ENCODE measurements around the gene TAF8. TPM values are rescaled to one million over a fixed set of nuclear protein-coding genes. Genes with fewer than 3 reads are reported as not detected.
A peak's percentile ranks its signal among the peaks of the same experiment; 100 is the strongest.

TAF8 gene
- total RNA-seq, 2 donors from 2014 or later, result 21.9 to 35.8 TPM

GRCh38 chr6:42026540-42026939 lies 23.8 kb upstream of the TAF8 start:
- H3K36me3 ChIP-seq, result no peaks in the 10 kb centered on the region
- H3K27me3 ChIP-seq, result no peaks in the 10 kb centered on the region
- DNase-seq (ENCODE audit: low spot score), result no peak
- H3K27ac ChIP-seq, result no peak overlapping the region
- H3K9me3 ChIP-seq, result no peaks in the 10 kb centered on the region
- no peak overlapping the region for H3K4me3 ChIP-seq
- H3K4me1 ChIP-seq, result peaks cover 0 to 53% of the 10 kb centered on the region in 2 donors
- TF ChIP-seq CTCF (IDR thresholded peaks at IDR 0.05), result no peak

GRCh38 chr6:42028234-42029061 lies 21.9 kb upstream of the TAF8 start:
- no peak for DNase-seq (ENCODE audit: low spot score)
- peak overlapping the region; percentile 29 to 48 for H3K27ac ChIP-seq
- H3K4me3 ChIP-seq, result no peak overlapping the region
- H3K27me3 ChIP-seq, result no peaks in the 10 kb centered on the region
- no peaks in the 10 kb centered on the region for H3K9me3 ChIP-seq
- TF ChIP-seq CTCF (IDR thresholded peaks at IDR 0.05), result no peak
- no peaks in the 10 kb centered on the region for H3K36me3 ChIP-seq
- H3K4me1 ChIP-seq, result peaks cover 0 to 45% of the 10 kb centered on the region in 2 donors

- no peak for TF ChIP-seq CTCF (IDR thresholded peaks at IDR 0.05)
- H3K9me3 ChIP-seq, result no peaks in the 10 kb centered on the region
- peaks cover 0 to 45% of the 10 kb centered on the region in 2 donors for H3K4me1 ChIP-seq
- H3K4me3 ChIP-seq, result no peak overlapping the region
- H3K27me3 ChIP-seq, result no peaks in the 10 kb centered on the region
- DNase-seq (ENCODE audit: low spot score), result no peak
- H3K27ac ChIP-seq, result no peak overlapping the region
- H3K36me3 ChIP-seq, result no peaks in the 10 kb centered on the region
These were observed 21.1 kb upstream of the TAF8 start for GRCh38 chr6:42029062-42029685.

GRCh38 chr6:42029881-42030280 lies 20.4 kb upstream of the TAF8 start:
- no peak for TF ChIP-seq CTCF (IDR thresholded peaks at IDR 0.05)
- no peak for DNase-seq (ENCODE audit: low spot score)
- no peak overlapping the region for H3K4me3 ChIP-seq
- no peaks in the 10 kb centered on the region for H3K27me3 ChIP-seq
- no peaks in the 10 kb centered on the region for H3K9me3 ChIP-seq
- no peak overlapping the region for H3K27ac ChIP-seq
- no peaks in the 10 kb centered on the region for H3K36me3 ChIP-seq
- H3K4me1 ChIP-seq, result peaks cover 0 to 45% of the 10 kb centered on the region in 2 donors

GRCh38 chr6:42030585-42031506 lies 19.5 kb upstream of the TAF8 start:
- Histone ChIP-seq H3K4me1 (peaks cover 0 to 45% of the 10 kb centered on the region in 2 donors), H3K4me3 (no peak overlapping the region), H3K27me3 (no peaks in the 10 kb centered on the region), H3K9me3 (no peaks in the 10 kb centered on the region), H3K27ac (no peak overlapping the region), H3K36me3 (no peaks in the 10 kb centered on the region)
- TF ChIP-seq CTCF (IDR thresholded peaks at IDR 0.05), result no peak
- no peak for DNase-seq (ENCODE audit: low spot score)

Measured in right atrium auricular region (tissue), 2 donors.